HTR-8/SVneo (cell line): ENCODE data around the gene GCA.

Experiments
- DNase-seq: peaks from one replicate; pipeline ENCODE4 v3.0.0; 2011; ENCODE audit warnings: low spot score, mixed read lengths; ENCODE audit not compliant: insufficient read length
- FAIRE-seq: peaks from 2 replicates; lab custom pipeline; 2011; peaks lifted over from hg19 to GRCh38; lab: Jason Lieb, UNC

GCA gene

DNA sequence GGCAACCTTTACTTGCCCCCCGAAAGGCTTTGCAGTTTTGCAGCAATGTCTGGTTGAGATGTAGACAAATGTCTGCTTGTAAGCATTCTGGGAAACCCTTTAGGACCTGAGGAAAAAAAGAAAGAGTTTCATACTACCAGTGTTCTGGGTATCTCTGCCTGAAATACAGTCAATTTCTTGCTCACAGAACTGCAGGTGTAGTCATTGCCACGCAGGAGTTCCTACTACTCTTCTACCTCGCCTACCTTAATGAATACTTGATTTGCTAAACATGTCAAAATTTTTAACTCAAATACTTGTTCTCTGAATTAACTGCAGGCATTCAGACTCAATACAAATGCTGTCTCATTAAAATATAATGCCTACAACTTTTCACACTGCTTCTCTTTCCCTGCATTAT lies 56.4 kb downstream of the GCA start:
- no peak for DNase-seq
- no peak for FAIRE-seq

DNA sequence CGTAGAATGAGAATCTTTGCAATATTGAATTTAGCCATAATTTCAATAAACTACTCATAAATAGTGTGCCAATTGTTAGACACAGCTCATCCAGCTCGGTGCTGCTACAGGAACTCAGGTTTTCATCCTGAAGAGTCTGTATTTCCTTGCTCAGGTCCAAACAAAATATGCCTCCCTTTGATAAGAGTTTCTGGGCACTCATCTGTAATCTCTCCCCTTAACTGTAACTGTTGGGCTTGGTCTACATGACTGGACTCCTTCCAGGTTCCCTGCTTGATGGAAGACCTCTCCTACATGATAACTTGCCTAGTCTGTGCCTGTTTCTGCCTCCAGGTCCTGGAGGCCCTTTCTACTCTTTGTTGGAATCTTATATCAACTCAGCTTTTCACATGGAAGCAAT lies 57.9 kb downstream of the GCA start:
- FAIRE-seq, result no peak

DNA sequence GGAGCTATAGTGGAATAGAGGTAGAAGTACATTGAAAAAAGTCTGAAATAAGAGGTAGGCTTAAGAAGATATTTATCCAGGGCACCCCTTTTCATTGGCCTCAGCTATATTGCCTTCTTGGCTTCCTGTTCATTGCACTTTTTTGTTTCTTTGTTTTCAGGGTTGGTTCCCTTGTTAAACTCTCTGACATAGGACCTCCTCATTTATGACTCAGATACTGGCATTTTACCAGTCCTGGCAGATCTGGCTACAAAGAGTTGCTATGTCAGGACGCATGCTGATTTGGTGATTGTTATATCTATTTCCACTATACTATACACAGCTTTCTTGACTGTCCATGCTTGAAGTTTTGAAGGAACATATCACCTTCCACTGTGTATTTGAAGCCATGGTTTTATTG lies 60.0 kb downstream of the GCA start:
- DNase-seq, result no peak
- no peak for FAIRE-seq

More for the DNA sequence above, 57.9 kb downstream of the GCA start:
- no peak for DNase-seq
